ENCODE data around the gene DET1.

DET1 gene

GRCh38 chr15:88546248-88547129, at the start of gene DET1:
DET1 (minus strand) TSS chr15:88546681; CDS start chr15:88531705, 14,976 bp downstream.
- Histone ChIP-seq H3K9me3 (no peaks in the 10 kb centered on the region), H3K4me1 (no peaks in the 10 kb centered on the region), H3K27me3 (no peaks in the 10 kb centered on the region), H3K4me3 (peak within 1 kb of the TSS; percentile 75), H3K36me3 (peaks cover 9% of the 10 kb centered on the region; the same call in 1 of the 2 replicates), H3K9ac (peak within 1 kb of the TSS; percentile 73), H4K20me1 (no peaks in the 10 kb centered on the region), H3K27ac (peak within 1 kb of the TSS; percentile 72), H3K4me2 (peak within 1 kb of the TSS; percentile 72)
- TF ChIP-seq Cebpa-rat (IDR thresholded peaks at IDR 0.05): no peak

GRCh38 chr15:88591384-88591783, 44.9 kb upstream of the DET1 start:
- Histone ChIP-seq H3K4me1 (no peaks in the 10 kb centered on the region), H3K27ac (no peak overlapping the region), H3K9ac (no peak overlapping the region), H3K4me2 (no peak overlapping the region), H3K4me3 (no peak overlapping the region), H3K36me3 (no peaks in the 10 kb centered on the region), H3K27me3 (no peaks in the 10 kb centered on the region), H4K20me1 (no peaks in the 10 kb centered on the region), H3K9me3 (no peaks in the 10 kb centered on the region)
- no peak for TF ChIP-seq Cebpa-rat (IDR thresholded peaks at IDR 0.05)

GRCh38 chr15:88590759-88591158, 44.3 kb upstream of the DET1 start:
- no peak overlapping the region for H3K4me3 ChIP-seq
- no peak overlapping the region for H3K4me2 ChIP-seq
- no peaks in the 10 kb centered on the region for H4K20me1 ChIP-seq
- no peaks in the 10 kb centered on the region for H3K4me1 ChIP-seq
- no peaks in the 10 kb centered on the region for H3K36me3 ChIP-seq
- H3K9ac ChIP-seq: no peak overlapping the region
- no peak overlapping the region for H3K27ac ChIP-seq
- TF ChIP-seq Cebpa-rat (IDR thresholded peaks at IDR 0.05): no peak
- no peaks in the 10 kb centered on the region for H3K27me3 ChIP-seq
- H3K9me3 ChIP-seq: no peaks in the 10 kb centered on the region

- H3K4me3 ChIP-seq: no peak overlapping the region
- no peaks in the 10 kb centered on the region for H4K20me1 ChIP-seq
- no peak overlapping the region for H3K27ac ChIP-seq
- no peak for TF ChIP-seq Cebpa-rat (IDR thresholded peaks at IDR 0.05)
- no peaks in the 10 kb centered on the region for H3K36me3 ChIP-seq
- H3K4me2 ChIP-seq: no peak overlapping the region
- H3K9me3 ChIP-seq: 0 out of 2 replicates have a peak, but pooled peaks cover 4% of the 10 kb centered on the region
- H3K9ac ChIP-seq: no peak overlapping the region
- H3K4me1 ChIP-seq: no peaks in the 10 kb centered on the region
- no peaks in the 10 kb centered on the region for H3K27me3 ChIP-seq
These were observed 40.1 kb upstream of the DET1 start for GRCh38 chr15:88586401-88587162.

- no peak for TF ChIP-seq Cebpa-rat (IDR thresholded peaks at IDR 0.05)
- no peaks in the 10 kb centered on the region for H3K4me1 ChIP-seq
These were observed 34.1 kb upstream of the DET1 start for GRCh38 chr15:88580532-88580931.

GRCh38 chr15:88579322-88579721, 32.8 kb upstream of the DET1 start:
- H3K4me1 ChIP-seq: no peaks in the 10 kb centered on the region

More at GRCh38 chr15:88580532-88580931, 34.1 kb upstream of the DET1 start:
- Histone ChIP-seq H4K20me1 (no peaks in the 10 kb centered on the region), H3K27ac (no peak overlapping the region), H3K4me2 (no peak overlapping the region), H3K4me3 (no peak overlapping the region), H3K27me3 (no peaks in the 10 kb centered on the region), H3K36me3 (no peaks in the 10 kb centered on the region), H3K9ac (no peak overlapping the region), H3K9me3 (0 out of 2 replicates have a peak, but pooled peaks cover 4% of the 10 kb centered on the region)

GRCh38 chr15:88574655-88575054, 28.2 kb upstream of the DET1 start:
- Histone ChIP-seq H3K4me3 (no peak overlapping the region), H3K27ac (no peak overlapping the region), H3K36me3 (no peaks in the 10 kb centered on the region), H4K20me1 (no peaks in the 10 kb centered on the region), H3K27me3 (no peaks in the 10 kb centered on the region), H3K9me3 (no peaks in the 10 kb centered on the region), H3K4me2 (no peak overlapping the region), H3K4me1 (no peaks in the 10 kb centered on the region), H3K9ac (no peak overlapping the region)
- TF ChIP-seq Cebpa-rat (IDR thresholded peaks at IDR 0.05): no peak

More at GRCh38 chr15:88579322-88579721, 32.8 kb upstream of the DET1 start:
- H3K27me3 ChIP-seq: no peaks in the 10 kb centered on the region
- H3K27ac ChIP-seq: no peak overlapping the region
- no peak overlapping the region for H3K9ac ChIP-seq
- H3K36me3 ChIP-seq: no peaks in the 10 kb centered on the region
- no peak overlapping the region for H3K4me2 ChIP-seq
- H3K4me3 ChIP-seq: no peak overlapping the region
- no peaks in the 10 kb centered on the region for H4K20me1 ChIP-seq
- 0 out of 2 replicates have a peak, but pooled peaks cover 4% of the 10 kb centered on the region for H3K9me3 ChIP-seq
- no peak for TF ChIP-seq Cebpa-rat (IDR thresholded peaks at IDR 0.05)

GRCh38 chr15:88574077-88574476, 27.6 kb upstream of the DET1 start:
- Histone ChIP-seq H3K27me3 (no peaks in the 10 kb centered on the region), H3K4me1 (no peaks in the 10 kb centered on the region), H3K27ac (no peak overlapping the region), H3K4me2 (no peak overlapping the region), H3K4me3 (no peak overlapping the region), H3K9me3 (no peaks in the 10 kb centered on the region), H4K20me1 (no peaks in the 10 kb centered on the region), H3K9ac (no peak overlapping the region), H3K36me3 (no peaks in the 10 kb centered on the region)
- no peak for TF ChIP-seq Cebpa-rat (IDR thresholded peaks at IDR 0.05)

GRCh38 chr15:88571852-88572259, 25.4 kb upstream of the DET1 start:
- Histone ChIP-seq H3K4me3 (no peak overlapping the region), H3K27ac (no peak overlapping the region), H3K36me3 (no peaks in the 10 kb centered on the region), H4K20me1 (no peaks in the 10 kb centered on the region), H3K9ac (no peak overlapping the region), H3K4me2 (no peak overlapping the region), H3K27me3 (no peaks in the 10 kb centered on the region), H3K4me1 (no peaks in the 10 kb centered on the region), H3K9me3 (no peaks in the 10 kb centered on the region)
- no peak for TF ChIP-seq Cebpa-rat (IDR thresholded peaks at IDR 0.05)
